ENCODE measurements around the gene CMTR1.

- TF ChIP-seq EZH2 (IDR thresholded peaks at IDR 0.05) (no peak), POLR2A (IDR thresholded peaks at IDR 0.05; ENCODE audit: borderline replicate concordance, extremely low read depth, insufficient read depth, insufficient read length) (no peak), RAD21 (IDR thresholded peaks at IDR 0.05; ENCODE audit: low read depth) (no peak)
Observed at GRCh38 chr6:37513576-37513975, 80.6 kb downstream of the CMTR1 start.

Measured in HCT116 (cell line).